Measurements from ENCODE around the gene RAD50. TPM values are rescaled to one million over a fixed set of nuclear protein-coding genes. Genes with fewer than 3 reads are reported as not detected.

Gene RAD50
- total and polyA plus RNA-seq, 10 of the 15 experiments (the other 5 are each of a cell fraction or from before 2014, with no cell fraction given) = 12.8 to 68.6 (median 47.0) TPM

GRCh38 chr5:132526290-132526973 is 30.3 kb upstream of the RAD50 start:
- Histone ChIP-seq H4K20me1 (ENCODE audit: control insufficient read depth, insufficient read depth) (no peaks in the 10 kb centered on the region), H3K9me3 (replicated peaks; ENCODE audit: control insufficient read depth, insufficient read depth, low read length) (peaks cover 26% of the 10 kb centered on the region), H3K4me1 (ENCODE audit: control insufficient read depth, insufficient read depth, low read length) (peaks cover 32% of the 10 kb centered on the region), H3K27me3 (replicated peaks in 1 of 2; ENCODE audit: control insufficient read depth in 2 of 2, insufficient read depth in 2 of 2, low read length in 1 of 2) (no peaks in the 10 kb centered on the region), H3K79me2 (ENCODE audit: control insufficient read depth, insufficient read depth, low read length) (no peaks in the 10 kb centered on the region), H3K4me3 (no peak overlapping the region), H3K36me3 (ENCODE audit: control insufficient read depth in 2 of 2, insufficient read depth in 2 of 2, low read length in 1 of 2) (no peaks in the 10 kb centered on the region), H3K9ac (ENCODE audit: control insufficient read depth, insufficient read depth, low read length) (no peak overlapping the region), H3K27ac (ENCODE audit: control insufficient read depth, insufficient read depth) (peak overlapping the region; percentile 84; the same call in 1 of the 2 replicates), H2AFZ (ENCODE audit: control insufficient read depth, low read depth, low read length) (peak overlapping the region; percentile 72), H3K4me2 (ENCODE audit: control insufficient read depth, insufficient read depth) (peak overlapping the region; percentile 32; the same call in 1 of the 2 replicates)
- 39% methylated on average over 11 of the region's 11 CpGs for WGBS (ENCODE audit: insufficient coverage, insufficient replicate concordance, low lambda C conversion rate, missing lambda C conversion rate)
- ChIA-PET RAD21 (ENCODE audit: unreplicated experiment) (interaction anchor here (0.6 to 4.8 kb wide), 39 partner anchors 14 to 356 kb away, joined by 3 to 88 read pairs (median 4); partner anchors contain the start of genes CCNI2, IRF1, KIF3A and SOWAHA), SMC1A (ENCODE audit: uncharacterized antibody, unreplicated experiment) (interaction anchor here (0.6 to 4.8 kb wide), 42 partner anchors 10 to 420 kb away, joined by 3 to 75 read pairs (median 4); partner anchors contain the start of genes GDF9, IL13, IL4 and RAD50), POLR2A (interaction anchor here (0.6 to 2.7 kb wide), 6 partner anchors 20 to 225 kb away, joined by 3 to 11 read pairs (median 4); partner anchors contain the start of genes CCNI2 and RAD50), CTCF (interaction anchor here (0.6 to 4.8 kb wide), 68 partner anchors 12 to 376 kb away, joined by 3 to 101 read pairs (median 6); partner anchors contain the start of genes CCNI2, IL4, KIF3A and RAD50)
- DNase-seq (ENCODE audit: low read depth, low spot score) (peak; percentile 53), FAIRE-seq (peak; percentile 56), ATAC-seq (peak; percentile 73)
- in situ Hi-C loops (cut with MboI) = loop anchor here (10.0 kb wide), 1 partner anchor 298 kb away; no protein-coding TSS in a partner anchor
- TF ChIP-seq ZNF207 (IDR thresholded peaks at IDR 0.05; ENCODE audit: borderline replicate concordance) = peak; percentile 46; the same call in 1 of the 2 replicates
- TF ChIP-seq HDGF (IDR thresholded peaks at IDR 0.05) = 0 out of 2 replicates have a peak, but pooled peaks have one; percentile 5
- TF ChIP-seq, protein P1, sequence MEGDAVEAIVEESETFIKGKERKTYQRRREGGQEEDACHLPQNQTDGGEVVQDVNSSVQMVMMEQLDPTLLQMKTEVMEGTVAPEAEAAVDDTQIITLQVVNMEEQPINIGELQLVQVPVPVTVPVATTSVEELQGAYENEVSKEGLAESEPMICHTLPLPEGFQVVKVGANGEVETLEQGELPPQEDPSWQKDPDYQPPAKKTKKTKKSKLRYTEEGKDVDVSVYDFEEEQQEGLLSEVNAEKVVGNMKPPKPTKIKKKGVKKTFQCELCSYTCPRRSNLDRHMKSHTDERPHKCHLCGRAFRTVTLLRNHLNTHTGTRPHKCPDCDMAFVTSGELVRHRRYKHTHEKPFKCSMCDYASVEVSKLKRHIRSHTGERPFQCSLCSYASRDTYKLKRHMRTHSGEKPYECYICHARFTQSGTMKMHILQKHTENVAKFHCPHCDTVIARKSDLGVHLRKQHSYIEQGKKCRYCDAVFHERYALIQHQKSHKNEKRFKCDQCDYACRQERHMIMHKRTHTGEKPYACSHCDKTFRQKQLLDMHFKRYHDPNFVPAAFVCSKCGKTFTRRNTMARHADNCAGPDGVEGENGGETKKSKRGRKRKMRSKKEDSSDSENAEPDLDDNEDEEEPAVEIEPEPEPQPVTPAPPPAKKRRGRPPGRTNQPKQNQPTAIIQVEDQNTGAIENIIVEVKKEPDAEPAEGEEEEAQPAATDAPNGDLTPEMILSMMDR (IDR thresholded peaks at IDR 0.05 in 2 of 3, conservative IDR thresholded peaks at IDR 0.05 in 1 of 3; ENCODE audit: control insufficient read depth in 2 of 3, extremely low read depth in 1 of 3, insufficient read depth in 1 of 3, low read depth in 3 of 3, low read length in 3 of 3) = peak; percentile 57 to 87 (median 76); a peak in 5 of 6 replicates
- TF ChIP-seq RBBP5 (conservative IDR thresholded peaks at IDR 0.05) = no peak
- peak; percentile 80 for TF ChIP-seq RAD21 (IDR thresholded peaks at IDR 0.05; ENCODE audit: insufficient read depth, low read depth, low read length)
- TF ChIP-seq ZBTB33 (IDR thresholded peaks at IDR 0.05) = peak; percentile 26; the same call in 1 of the 2 replicates
- peak; percentile 57; the same call in 1 of the 2 replicates for TF ChIP-seq NBN (IDR thresholded peaks at IDR 0.05)
- TF ChIP-seq ZBED1 (IDR thresholded peaks at IDR 0.05; ENCODE audit: borderline replicate concordance) = no peak
- TF ChIP-seq FOXM1 (IDR thresholded peaks at IDR 0.05; ENCODE audit: low read depth, low read length) = peak; percentile 26; the same call in 1 of the 2 replicates
- TF ChIP-seq ZNF384 (IDR thresholded peaks at IDR 0.05; ENCODE audit: borderline replicate concordance, low read depth, low read length) = peak; percentile 58; the same call in 1 of the 2 replicates
- no peak for TF ChIP-seq BCL11A (IDR thresholded peaks at IDR 0.05; ENCODE audit: low read depth, low read length)
- TF ChIP-seq JUND (IDR thresholded peaks at IDR 0.05; ENCODE audit: low read depth, low read length) = no peak
- 0 out of 2 replicates have a peak, but pooled peaks have one; percentile 38 for TF ChIP-seq NR2F1 (conservative IDR thresholded peaks at IDR 0.05)
- TF ChIP-seq RB1 (IDR thresholded peaks at IDR 0.05; ENCODE audit: borderline replicate concordance) = 0 out of 2 replicates have a peak, but pooled peaks have one; percentile 34
- 0 out of 2 replicates have a peak, but pooled peaks have one; percentile 23 for TF ChIP-seq YY1 (IDR thresholded peaks at IDR 0.05; ENCODE audit: low read depth, low read length)
- TF ChIP-seq SMC3 (IDR thresholded peaks at IDR 0.05; ENCODE audit: borderline replicate concordance, low read length) = peak; percentile 65; the same call in 1 of the 2 replicates
- TF ChIP-seq RELA (IDR thresholded peaks at IDR 0.05; ENCODE audit: borderline replicate concordance, partially characterized antibody) = peak; percentile 42
- no TSS peak for BruUV-seq (replicated peaks)
- intact Hi-C loops (cut with micrococcal nuclease; ENCODE audit: unreplicated experiment) = loop anchor here (1.0 to 5.0 kb wide), 7 partner anchors 20 to 294 kb away; partner anchors contain the start of gene KIF3A

Data from GM12878 (cell line).